ENCODE measurements around the gene MAPT.

- TF ChIP-seq ZNF274 (IDR thresholded peaks at IDR 0.05; ENCODE audit: low read depth, low read length) (no peak), YY1 (IDR thresholded peaks at IDR 0.05; ENCODE audit: insufficient read depth, insufficient read length) (no peak), SUZ12 (IDR thresholded peaks at IDR 0.05; ENCODE audit: extremely low read depth, insufficient read depth, insufficient read length) (no peak)
These were observed 91.1 kb downstream of the MAPT start for GRCh38 chr17:45985447-45985846.

Measured in NT2/D1 (cell line).